Osteocyte (in vitro differentiated cells): Measurements from ENCODE around the gene MAGEH1. TPM values are rescaled to one million over a fixed set of nuclear protein-coding genes. Genes with fewer than 3 reads are reported as not detected.
A peak's percentile ranks its signal among the peaks of the same experiment; 100 is the strongest.

Experiments used
- DNase-seq: peaks from one replicate; pipeline ENCODE4 v3.0.0; 2021; ENCODE audit warnings: mixed read lengths; ENCODE audit not compliant: unreplicated experiment; ENCODE audit errors: extremely low spot score
- H3K27ac Mint-ChIP-seq: one replicate; pipeline ENCODE4 v1.8.0; 2021; ENCODE audit warnings: mild to moderate bottlenecking, mixed read lengths; ENCODE audit not compliant: unreplicated experiment
- H3K27me3 Mint-ChIP-seq: one replicate; pipeline ENCODE4 v1.8.0; 2021; ENCODE audit warnings: mixed read lengths; ENCODE audit not compliant: unreplicated experiment
- H3K36me3 Mint-ChIP-seq: one replicate; pipeline ENCODE4 v1.8.0; 2021; ENCODE audit warnings: mixed read lengths; ENCODE audit not compliant: unreplicated experiment
- H3K4me1 Mint-ChIP-seq: one replicate; pipeline ENCODE4 v1.8.0; 2021; ENCODE audit warnings: mixed read lengths; ENCODE audit not compliant: unreplicated experiment
- H3K4me3 Mint-ChIP-seq: one replicate; pipeline ENCODE4 v1.8.0; 2021; ENCODE audit warnings: mild to moderate bottlenecking, moderate library complexity, mixed read lengths; ENCODE audit not compliant: unreplicated experiment
- H3K9me3 Mint-ChIP-seq: one replicate; pipeline ENCODE4 v1.8.0; 2021; ENCODE audit warnings: mixed read lengths; ENCODE audit not compliant: unreplicated experiment
- CTCF ChIP-seq: fragments of 200-600 bp; sonication (generic); IDR thresholded peaks from 2 replicates; pipeline ENCODE4 v1.5.0; 2021; ENCODE audit warnings: antibody characterized with exemption, mild to moderate bottlenecking, moderate library complexity
- microRNA-seq: library from miRNA; unstranded; fragments of <30 nt; microRNA quantifications from one replicate; pipeline ENCODE4 v1.1.0, GENCODE V29; 2020; ENCODE audit not compliant: unreplicated experiment
- total RNA-seq: library from RNA; stranded (reverse); gene quantifications from 2 replicates; pipeline ENCODE4 v1.2.1, GENCODE V29; 2021

MAGEH1 gene
- total RNA-seq, 1 donor from 2014 or later, result 10.0 TPM

GRCh38 chrX:55489314-55490009 is 37.5 kb downstream of the MAGEH1 start, which contains the start of gene USP51:
TSS of gene USP51 (minus strand) at chrX:55489848. CDS start at chrX:55488939, 909 bp downstream.
- Mint-ChIP-seq H3K27ac (peak within 1 kb of the TSS; percentile 88), H3K36me3 (no peaks in the 10 kb centered on the region), H3K4me3 (peak within 1 kb of the TSS; percentile 88), H3K27me3 (no peaks in the 10 kb centered on the region), H3K9me3 (no peaks in the 10 kb centered on the region), H3K4me1 (no peaks in the 10 kb centered on the region)
- peak; percentile 22 for TF ChIP-seq CTCF
- DNase-seq, result no peak

GRCh38 chrX:55490121-55490520 is 38.2 kb downstream of the MAGEH1 start:
- no peaks in the 10 kb centered on the region for H3K36me3 Mint-ChIP-seq
- H3K27ac Mint-ChIP-seq, result peak overlapping the region; percentile 88

GRCh38 chrX:55490974-55491373 is 39.0 kb downstream of the MAGEH1 start:
- no peak for DNase-seq
- Mint-ChIP-seq H3K27ac (no peak overlapping the region), H3K36me3 (no peaks in the 10 kb centered on the region), H3K27me3 (no peaks in the 10 kb centered on the region), H3K9me3 (no peaks in the 10 kb centered on the region), H3K4me1 (no peaks in the 10 kb centered on the region), H3K4me3 (no peak overlapping the region)
- TF ChIP-seq CTCF, result no peak

More at GRCh38 chrX:55490121-55490520, 38.2 kb downstream of the MAGEH1 start:
- TF ChIP-seq CTCF, result no peak
- Mint-ChIP-seq H3K9me3 (no peaks in the 10 kb centered on the region), H3K4me1 (no peaks in the 10 kb centered on the region), H3K27me3 (no peaks in the 10 kb centered on the region), H3K4me3 (peak overlapping the region; percentile 88)
- no peak for DNase-seq

Small RNAs within 50 kb of the gene (microRNA-seq; reads per million reads assigned to microRNA genes)
- gene MIR4536-1 (not detected), gene MIR4536-2 (not detected)

Other genes with a start within 250 kb of the MAGEH1 start
- gene PAGE5, start 231.8 kb upstream of the MAGEH1 start, total RNA-seq, result not detected in 2 replicates
- gene PAGE3, start 187.2 kb upstream of the MAGEH1 start, total RNA-seq, result not detected in 2 replicates
- 1.6 and 1.7 TPM in 2 replicates for gene USP51, start 37.7 kb downstream of the MAGEH1 start, total RNA-seq
- not detected in 2 replicates for gene FOXR2, start 171.3 kb downstream of the MAGEH1 start, total RNA-seq